Heart left ventricle (tissue), 16 donors: ENCODE data around the gene TRAPPC12. TPM values are rescaled to one million over a fixed set of nuclear protein-coding genes. Genes with fewer than 3 reads are reported as not detected.
A peak's percentile ranks its signal among the peaks of the same experiment; 100 is the strongest.
"Not testable (repeated sequence)": the region's sequence is repeated elsewhere in the genome, so short reads cannot be mapped to it uniquely, and the experiment has no call there.

Experiments used
- ATAC-seq, 4 donors: fragments of 200-7000 bp; cut with Tn5 transposase; one replicate each; pipeline ENCODE4 v1.9.1; 2020 to 2022; ENCODE audit warnings: moderate library complexity in 4 of 4, mild to moderate bottlenecking in 3 of 4, moderate number of reproducible peaks in 1 of 4
- DNase-seq, 5 donors: peaks; one replicate each; pipeline ENCODE4 v3.0.0-alpha.2; 2020
- H3K27ac ChIP-seq, 12 donors: fragments of 200-600 bp; sonication (generic) in 4 of 12; one replicate each; pipeline versions ENCODE4 v1.5.0 to v1.8.0; 2016 to 2022; ENCODE audit warnings: mild to moderate bottlenecking in 2 of 12
- H3K27me3 ChIP-seq, 9 donors: fragments of 200-600 bp; sonication (generic) in 2 of 9; one replicate each; pipeline versions ENCODE4 v1.5.1 to v1.8.0; 2016 to 2022; ENCODE audit warnings: mild to moderate bottlenecking in 3 of 9
- H3K36me3 ChIP-seq, 9 donors: fragments of 200-600 bp; sonication (generic) in 2 of 9; one replicate each; pipeline versions ENCODE4 v1.5.0 to v1.8.0; 2018 to 2022; ENCODE audit warnings: mild to moderate bottlenecking in 2 of 9
- H3K4me1 ChIP-seq, 12 donors: fragments of 200-600 bp; sonication (generic) in 4 of 12; one replicate each; pipeline versions ENCODE4 v1.5.0 to v1.8.0; 2016 to 2022; ENCODE audit warnings: mild to moderate bottlenecking in 3 of 12
- H3K4me3 ChIP-seq, 12 donors: fragments of 200-600 bp; sonication (generic) in 4 of 12; one replicate each; pipeline versions ENCODE4 v1.5.0 to v1.8.0; 2017 to 2022; ENCODE audit warnings: mild to moderate bottlenecking in 9 of 12, moderate library complexity in 4 of 12
- H3K9me3 ChIP-seq, 12 donors: fragments of 200-600 bp; sonication (generic) in 4 of 12; one replicate each; pipeline versions ENCODE4 v1.5.0 to v1.8.0; 2016 to 2022; ENCODE audit warnings: mild to moderate bottlenecking in 1 of 12
- POLR2A ChIP-seq, 2 donors: fragments of 450-650 bp; IDR thresholded peaks; one replicate each; pipeline ENCODE4 v1.6.1; 2017; ENCODE audit warnings: antibody characterized with exemption in 2 of 2, mild to moderate bottlenecking in 2 of 2, moderate library complexity in 2 of 2
- WGBS, 4 donors: extraction: QIAGEN DNeasy Blood & Tissue Kit in 2 of 4; methylation state at CpG; one replicate each; pipeline versions ENCODE4 v1.1.5 to v1.1.7; 2013 to 2018; 5-methylcytosine and 5-hydroxymethylcytosine counted together
- intact Hi-C, 10 donors: fragments of 100-400 bp; cut with DNase I; formaldehyde crosslinking; loops; one replicate each; pipeline versions ENCODE4 v1.11.1 to v1.14.2; 2022
- polyA plus RNA-seq, 2 donors: library from polyadenylated mRNA; stranded (reverse); fragments of 200-250 nt; gene quantifications; one replicate each; pipeline ENCODE4 v1.2.3, GENCODE V29; 2013
- total RNA-seq, 9 donors: library from RNA; depleted of rRNA in 2 of 9; stranded (reverse); fragments of >200 nt in 2 of 9; fragmentation: NEBNext Ultra II Directional in 3 of 9; extraction: Animal tissue kit (Norgen Biotek cat#: 25700) in 3 of 9; gene quantifications; one replicate each; pipeline versions ENCODE4 v1.1.0 to v1.2.4, GENCODE V29; 2016 to 2023
- TF ChIP-seq, protein P1 (sequence below), 12 donors: fragments of 200-600 bp; sonication (generic) in 4 of 12; IDR thresholded peaks; one replicate each; pipeline versions ENCODE4 v1.5.0 to v1.8.0; 2018 to 2022; ENCODE audit warnings: antibody characterized with exemption in 12 of 12, mild to moderate bottlenecking in 5 of 12
- donor health status: ischemic (EF 13 %, LVEDD 7.1; RV severe dilation, severe dysfunction).
- donor health status: healthy with polysubstance abuse.
- donor health status: DM: no; HTN: yes; CAD: no.
- donor health status: DM: no; HTN: no; CAD: no.
- donor health status: ischemic (EF 25% LVEDD 6.9; RV normal size, moderate dysfunction).
- donor health status: ischemic (EF 25% LVEDD 5.7; RV mildly dilated, moderate dysfunction).
- donor health status: healthy.
- donor health status: DM: yes; HTN: yes; CAD: no.
- donor health status: ischemic (EF 35%, LVEDD 5.7; RV mildly dilated, moderate dysfunction).
- donor health status: nonischemic (EF 11% LVEDD 7.7; RV severe dilation, severe dysfunction).
- donor health status: DM: yes; HTN: yes; CAD: no.
- donor health status: PGD.
- donor health status: ischemic (EF 29% LVEDD 5.4; RV normal size, mild dysfunction).
- donor health status: nonischemic (EF 23%, LVEDD 6.1; RV moderate dilation, normal function).

The TRAPPC12 gene
- total and polyA plus RNA-seq, 11 donors = 70.3 to 142 (median 88.2) TPM

DNA sequence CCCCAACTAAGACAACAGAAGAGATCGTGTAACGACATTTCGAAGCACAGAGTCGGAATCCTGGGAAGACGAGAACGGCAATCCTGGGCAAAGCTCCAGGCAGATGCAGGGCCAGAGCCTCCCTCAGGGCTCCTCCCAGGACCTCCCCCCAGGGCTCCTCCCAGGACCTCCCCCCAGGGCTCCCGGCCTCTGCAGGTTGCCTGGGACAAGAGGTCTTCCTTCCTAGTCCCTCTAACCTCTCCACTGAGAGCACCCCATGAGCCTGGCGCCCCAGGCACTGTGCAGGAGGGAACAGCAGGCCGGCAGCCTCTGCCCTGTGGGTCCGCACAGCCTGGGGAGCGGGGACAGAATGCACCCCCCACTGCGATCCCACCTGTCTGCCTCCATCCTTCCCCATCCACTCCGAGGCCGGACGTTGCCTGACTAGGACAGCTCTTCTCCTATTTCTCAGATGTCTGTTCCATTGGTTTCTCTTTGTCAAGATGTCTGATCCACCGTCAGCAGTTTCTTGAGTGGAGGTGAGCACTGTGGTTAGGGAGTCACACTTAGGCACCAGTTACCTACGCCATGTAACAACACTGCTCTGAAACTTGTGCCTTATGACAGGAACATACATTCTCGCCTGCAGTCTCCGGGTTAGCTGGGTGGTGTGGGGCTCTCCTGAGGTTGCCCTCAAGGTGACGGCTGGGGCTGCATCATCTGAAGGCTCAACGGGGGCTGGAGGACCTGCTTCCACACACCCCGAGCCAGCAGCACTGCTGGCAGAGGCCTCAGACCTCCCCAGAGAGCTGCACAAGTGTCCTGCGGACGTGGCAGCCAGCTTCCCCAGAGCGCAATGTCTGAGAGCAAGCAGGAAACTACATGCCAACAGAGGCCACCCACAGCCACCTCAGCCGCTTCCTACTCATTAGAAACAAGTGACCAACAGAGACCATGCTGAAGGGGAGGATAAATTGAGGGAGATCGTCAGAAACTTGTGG is 111.0 kb downstream of the TRAPPC12 start:
- H3K27me3 ChIP-seq = no peaks in the 10 kb centered on the region
- peak in 2 of 5 donors; percentile 60 to 67 for DNase-seq
- H3K4me3 ChIP-seq = no peak overlapping the region
- H3K36me3 ChIP-seq = peaks cover 0 to 11% (median 5%) of the 10 kb centered on the region in 9 donors
- intact Hi-C loops = no loop called here
- H3K4me1 ChIP-seq = peaks cover 0 to 16% (median 0%) of the 10 kb centered on the region in 12 donors
- no peak for ATAC-seq
- WGBS, 4 donors = 69 to 75% (median 73%) methylated on average over 23 to 27 of the region's 27 CpGs
- H3K9me3 ChIP-seq = peaks cover 0 to 4% (median 0%) of the 10 kb centered on the region in 12 donors
- TF ChIP-seq, protein P1, sequence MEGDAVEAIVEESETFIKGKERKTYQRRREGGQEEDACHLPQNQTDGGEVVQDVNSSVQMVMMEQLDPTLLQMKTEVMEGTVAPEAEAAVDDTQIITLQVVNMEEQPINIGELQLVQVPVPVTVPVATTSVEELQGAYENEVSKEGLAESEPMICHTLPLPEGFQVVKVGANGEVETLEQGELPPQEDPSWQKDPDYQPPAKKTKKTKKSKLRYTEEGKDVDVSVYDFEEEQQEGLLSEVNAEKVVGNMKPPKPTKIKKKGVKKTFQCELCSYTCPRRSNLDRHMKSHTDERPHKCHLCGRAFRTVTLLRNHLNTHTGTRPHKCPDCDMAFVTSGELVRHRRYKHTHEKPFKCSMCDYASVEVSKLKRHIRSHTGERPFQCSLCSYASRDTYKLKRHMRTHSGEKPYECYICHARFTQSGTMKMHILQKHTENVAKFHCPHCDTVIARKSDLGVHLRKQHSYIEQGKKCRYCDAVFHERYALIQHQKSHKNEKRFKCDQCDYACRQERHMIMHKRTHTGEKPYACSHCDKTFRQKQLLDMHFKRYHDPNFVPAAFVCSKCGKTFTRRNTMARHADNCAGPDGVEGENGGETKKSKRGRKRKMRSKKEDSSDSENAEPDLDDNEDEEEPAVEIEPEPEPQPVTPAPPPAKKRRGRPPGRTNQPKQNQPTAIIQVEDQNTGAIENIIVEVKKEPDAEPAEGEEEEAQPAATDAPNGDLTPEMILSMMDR (IDR thresholded peaks at IDR 0.05) = no peak
- no peak for TF ChIP-seq POLR2A (IDR thresholded peaks at IDR 0.05)
- no peak overlapping the region for H3K27ac ChIP-seq

DNA sequence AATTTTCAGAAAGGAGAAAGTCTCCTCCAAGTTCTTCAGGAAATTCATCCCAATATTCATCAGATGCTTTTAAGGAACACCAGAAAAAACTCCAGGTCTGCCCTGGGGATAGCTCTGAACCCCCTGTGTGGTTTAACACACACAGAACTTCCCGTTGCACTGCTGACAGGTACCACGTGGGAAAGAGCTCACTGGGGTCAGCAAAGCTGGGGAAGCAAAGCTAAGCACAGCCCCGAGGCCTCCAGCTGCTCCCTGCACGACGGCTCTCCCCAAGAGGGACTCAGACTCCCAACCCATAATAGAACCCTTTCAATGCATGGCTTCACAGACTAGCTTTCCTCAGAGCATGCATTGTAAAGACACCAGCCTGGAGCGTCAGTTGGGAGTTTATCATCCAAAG is 111.8 kb downstream of the TRAPPC12 start:
- Histone ChIP-seq H3K27ac (no peak overlapping the region), H3K27me3 (no peaks in the 10 kb centered on the region), H3K4me1 (peaks cover 0 to 16% (median 0%) of the 10 kb centered on the region in 12 donors), H3K4me3 (no peak overlapping the region), H3K9me3 (peaks cover 0 to 4% (median 0%) of the 10 kb centered on the region in 12 donors), H3K36me3 (peaks cover 0 to 16% (median 14%) of the 10 kb centered on the region in 9 donors)
- intact Hi-C loops = no loop called here
- TF ChIP-seq, protein P1 (IDR thresholded peaks at IDR 0.05) = no peak
- no peak for TF ChIP-seq POLR2A (IDR thresholded peaks at IDR 0.05)
- DNase-seq (no peak), ATAC-seq (no peak)
- 51 to 78% (median 54%) methylated on average over 4 to 6 of the region's 6 CpGs for WGBS, 4 donors

DNA sequence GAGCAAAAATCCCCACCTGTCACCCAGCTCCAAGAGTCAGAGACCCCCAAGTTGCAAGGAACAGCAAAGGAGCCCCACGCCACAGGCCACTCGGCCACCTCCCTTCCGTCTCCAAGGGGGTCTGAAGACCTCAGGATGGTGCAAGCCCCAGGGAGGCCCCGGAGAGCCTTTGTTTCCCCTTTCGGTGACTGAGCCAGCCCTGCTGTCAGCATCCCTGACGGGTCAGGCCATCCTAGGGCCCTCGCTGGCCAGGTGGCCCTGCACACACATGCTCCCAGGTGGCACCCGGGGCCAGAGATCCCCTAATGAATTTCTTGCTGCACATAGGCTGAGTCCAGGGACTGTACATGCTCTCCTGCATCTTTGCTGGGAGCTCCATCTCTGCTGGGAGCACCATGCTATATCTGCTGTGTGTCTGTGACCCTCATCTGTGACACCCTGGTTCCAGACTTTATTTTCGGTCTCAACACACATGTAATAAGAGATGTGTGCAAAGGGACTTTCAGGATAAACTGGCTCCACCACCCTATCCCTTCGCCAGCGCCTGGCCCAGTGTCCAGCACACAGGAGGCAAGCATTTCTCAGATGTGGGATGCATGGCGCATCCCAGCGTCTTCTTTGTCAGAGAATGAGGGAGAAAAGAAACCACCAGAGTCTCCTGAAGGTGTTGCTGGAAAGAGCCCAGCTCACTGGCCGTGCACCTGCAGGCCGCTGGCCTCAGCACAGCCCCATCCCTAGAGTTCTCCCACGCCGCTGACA is 112.4 kb downstream of the TRAPPC12 start:
- ATAC-seq (no peak), DNase-seq (peak in 1 of 5 donors; percentile 41)
- Histone ChIP-seq H3K4me3 (no peak overlapping the region), H3K4me1 (peaks cover 0 to 15% (median 0%) of the 10 kb centered on the region in 12 donors), H3K36me3 (peaks cover 0 to 21% (median 19%) of the 10 kb centered on the region in 9 donors), H3K27me3 (no peaks in the 10 kb centered on the region), H3K27ac (no peak overlapping the region), H3K9me3 (peaks cover 0 to 4% (median 0%) of the 10 kb centered on the region in 12 donors)
- WGBS, 4 donors = 91 to 96% (median 93%) methylated on average over 7 to 17 of the region's 17 CpGs
- intact Hi-C loops = no loop called here
- TF ChIP-seq POLR2A (IDR thresholded peaks at IDR 0.05) = no peak
- TF ChIP-seq, protein P1 (IDR thresholded peaks at IDR 0.05) = no peak

DNA sequence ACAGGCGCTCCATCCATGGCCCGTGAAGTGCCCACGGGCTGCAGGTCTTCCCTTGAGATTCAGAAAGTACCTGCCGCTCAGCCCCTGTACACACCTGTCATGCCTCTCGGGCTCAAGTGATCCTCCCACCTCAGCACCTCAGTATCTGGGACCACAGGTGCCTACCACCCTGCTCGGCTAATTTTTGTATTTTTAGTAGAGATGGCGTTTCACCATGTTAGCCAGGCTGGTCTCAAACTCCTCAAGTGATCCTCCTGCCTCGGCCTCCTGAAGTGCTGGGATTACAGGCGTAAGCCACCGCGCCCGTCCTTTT is 112.9 kb downstream of the TRAPPC12 start:
- H3K4me3 ChIP-seq, H3K9me3 ChIP-seq, H3K27me3 ChIP-seq, DNase-seq, H3K27ac ChIP-seq, H3K4me1 ChIP-seq, ATAC-seq, intact Hi-C loops: not testable (repeated sequence)
- peaks cover 0 to 26% (median 24%) of the 10 kb centered on the region in 9 donors for H3K36me3 ChIP-seq
- 84 to 95% (median 90%) methylated on average over 12 of the region's 12 CpGs for WGBS, 4 donors
